CD4-positive, CD25-positive, alpha-beta regulatory T cell (primary cell): ENCODE data around the gene HADHB. TPM values are rescaled to one million over a fixed set of nuclear protein-coding genes. Genes with fewer than 3 reads are reported as not detected.

Experiments used
- ATAC-seq, 2 donors: fragments of 150-1000 bp; cut with Tn5 transposase; one replicate each; pipeline ENCODE4 v1.10.0; 2021; ENCODE audit warnings: low read depth in 2 of 2, moderate number of reproducible peaks in 2 of 2, moderate library complexity in 1 of 2
- DNase-seq, 3 donors: peaks; one replicate each; pipeline versions ENCODE4 v3.0.0 to v3.0.0-alpha.2; 2012 to 2022; ENCODE audit warnings: mixed read lengths in 1 of 3
- H3K27ac ChIP-seq: one replicate; pipeline ENCODE4 v1.7.0; 2013; ENCODE audit warnings: mild to moderate bottlenecking, low read length; ENCODE audit not compliant: insufficient read depth, poor library complexity, severe bottlenecking
- H3K27me3 ChIP-seq: one replicate; pipeline ENCODE4 v1.7.0; 2013; ENCODE audit warnings: low read length; ENCODE audit not compliant: control insufficient read depth, insufficient read depth
- H3K36me3 ChIP-seq: one replicate; pipeline ENCODE4 v1.7.0; 2013; ENCODE audit warnings: mild to moderate bottlenecking, low read length, moderate library complexity; ENCODE audit not compliant: control insufficient read depth, insufficient read depth
- H3K4me1 ChIP-seq: 2 replicates; pipeline ENCODE4 v1.7.0; 2013; ENCODE audit warnings: mild to moderate bottlenecking, low read length; ENCODE audit not compliant: insufficient read depth, control insufficient read depth, poor library complexity, severe bottlenecking
- H3K4me3 ChIP-seq: one replicate; pipeline ENCODE4 v1.7.0; 2013; ENCODE audit warnings: low read depth, mild to moderate bottlenecking, low read length, moderate library complexity
- H3K9me3 ChIP-seq, 2 experiments: 1 replicate in 1 of 2; 2 replicates in 1 of 2; pipeline ENCODE4 v1.7.0; 2013; ENCODE audit warnings: low read length in 2 of 2, mild to moderate bottlenecking in 1 of 2, moderate library complexity in 1 of 2; ENCODE audit not compliant: control insufficient read depth in 2 of 2
- H3K27ac Mint-ChIP-seq, 3 donors: one replicate each; pipeline ENCODE4 v1.8.0; 2020 to 2022; ENCODE audit warnings: mild to moderate bottlenecking in 3 of 3, mixed read lengths in 3 of 3, moderate library complexity in 2 of 3
- H3K27me3 Mint-ChIP-seq: one replicate; pipeline ENCODE4 v1.8.0; 2022; ENCODE audit warnings: mild to moderate bottlenecking, mixed read lengths
- H3K36me3 Mint-ChIP-seq: one replicate; pipeline ENCODE4 v1.8.0; 2020; ENCODE audit warnings: mixed read lengths
- H3K4me1 Mint-ChIP-seq, 4 donors: one replicate each; pipeline ENCODE4 v1.8.0; 2020 to 2022; ENCODE audit warnings: mixed read lengths in 4 of 4, mild to moderate bottlenecking in 1 of 4
- H3K4me3 Mint-ChIP-seq, 4 donors: one replicate each; pipeline ENCODE4 v1.8.0; 2020 to 2022; ENCODE audit warnings: mild to moderate bottlenecking in 4 of 4, mixed read lengths in 4 of 4, moderate library complexity in 3 of 4
- H3K9me3 Mint-ChIP-seq, 7 donors: one replicate each; pipeline ENCODE4 v1.8.0; 2020 to 2022; ENCODE audit warnings: mixed read lengths in 7 of 7, mild to moderate bottlenecking in 3 of 7, moderate library complexity in 2 of 7
- polyA plus RNA-seq, 4 donors: library from polyadenylated mRNA; unstranded; fragments of 300-500 nt; fragmentation: Illumina TruSeq; gene quantifications; one replicate each; pipeline ENCODE4 v1.2.3, GENCODE V29; 2021
- total RNA-seq: library from RNA; stranded (reverse); gene quantifications from one replicate; pipeline ENCODE4 v1.2.3, GENCODE V29; 2022

The HADHB gene
- total and polyA plus RNA-seq, 5 donors from 2014 or later: 58.9 to 139 (median 121) TPM

DNA sequence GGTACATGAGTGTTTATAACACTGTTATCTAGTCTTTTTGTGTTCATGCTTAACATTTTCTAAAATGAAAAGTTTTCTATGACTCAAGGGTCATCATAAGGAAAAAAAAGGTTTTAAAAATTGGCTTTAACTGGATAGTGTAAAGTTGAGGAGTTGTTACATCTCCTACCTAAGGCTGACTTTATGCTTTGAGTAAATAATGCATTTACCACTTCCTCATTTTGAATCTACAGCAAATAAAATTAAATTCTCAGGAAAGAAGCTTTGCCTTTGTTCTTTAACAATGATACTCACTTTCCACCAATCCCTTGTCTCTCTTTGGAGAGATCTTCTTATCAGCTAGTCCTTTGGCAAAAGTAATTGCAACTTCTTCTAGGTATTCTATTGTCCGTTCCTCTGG, 30.0 kb upstream of the HADHB start:
- Mint-ChIP-seq H3K4me3 (no peak overlapping the region), H3K4me1 (peaks cover 0 to 15% (median 6%) of the 10 kb centered on the region in 4 donors), H3K27me3 (no peaks in the 10 kb centered on the region), H3K36me3 (peaks cover 61% of the 10 kb centered on the region), H3K27ac (peak overlapping the region in 1 of 3 donors; percentile 20), H3K9me3 (peaks cover 0 to 1% (median 0%) of the 10 kb centered on the region in 7 donors)
- Histone ChIP-seq H3K4me1 (no peaks in the 10 kb centered on the region), H3K9me3 (no peaks in the 10 kb centered on the region), H3K27ac (no peak overlapping the region), H3K4me3 (no peak overlapping the region), H3K27me3 (no peaks in the 10 kb centered on the region), H3K36me3 (peaks cover 80% of the 10 kb centered on the region)
- DNase-seq: no peak
- ATAC-seq: no peak

- H3K27ac Mint-ChIP-seq: no peak overlapping the region
- Histone ChIP-seq H3K4me1 (no peaks in the 10 kb centered on the region), H3K4me3 (no peak overlapping the region), H3K36me3 (peaks cover 79% of the 10 kb centered on the region), H3K9me3 (no peaks in the 10 kb centered on the region), H3K27ac (no peak overlapping the region), H3K27me3 (no peaks in the 10 kb centered on the region)
- peaks cover 0 to 15% (median 6%) of the 10 kb centered on the region in 4 donors for H3K4me1 Mint-ChIP-seq
- H3K36me3 Mint-ChIP-seq: peaks cover 56% of the 10 kb centered on the region
- H3K27me3 Mint-ChIP-seq: no peaks in the 10 kb centered on the region
- H3K9me3 Mint-ChIP-seq: peaks cover 0 to 1% (median 0%) of the 10 kb centered on the region in 7 donors
- no peak overlapping the region for H3K4me3 Mint-ChIP-seq
- ATAC-seq (no peak), DNase-seq (no peak)
Observed at GRCh38 chr2:26215833-26216232, 28.9 kb upstream of the HADHB start.

- DNase-seq (no peak), ATAC-seq (no peak)
- Mint-ChIP-seq H3K4me3 (no peak overlapping the region), H3K36me3 (peaks cover 50% of the 10 kb centered on the region), H3K27ac (no peak overlapping the region), H3K27me3 (no peaks in the 10 kb centered on the region), H3K9me3 (peaks cover 0 to 1% (median 0%) of the 10 kb centered on the region in 7 donors), H3K4me1 (peaks cover 0 to 15% (median 6%) of the 10 kb centered on the region in 4 donors)
- Histone ChIP-seq H3K27me3 (no peaks in the 10 kb centered on the region), H3K9me3 (no peaks in the 10 kb centered on the region), H3K36me3 (peaks cover 79% of the 10 kb centered on the region), H3K27ac (no peak overlapping the region), H3K4me3 (no peak overlapping the region), H3K4me1 (no peaks in the 10 kb centered on the region)
Observed at GRCh38 chr2:26216587-26216986, 28.2 kb upstream of the HADHB start.

- ATAC-seq: no peak
- H3K27me3 Mint-ChIP-seq: no peaks in the 10 kb centered on the region
- H3K4me1 ChIP-seq: no peaks in the 10 kb centered on the region
- H3K4me3 ChIP-seq: no peak overlapping the region
- H3K4me1 Mint-ChIP-seq: peaks cover 0 to 15% (median 6%) of the 10 kb centered on the region in 4 donors
- H3K4me3 Mint-ChIP-seq: no peak overlapping the region
- DNase-seq: no peak
- no peak overlapping the region for H3K27ac ChIP-seq
- H3K36me3 Mint-ChIP-seq: peaks cover 45% of the 10 kb centered on the region
- peaks cover 77% of the 10 kb centered on the region for H3K36me3 ChIP-seq
- H3K9me3 ChIP-seq: no peaks in the 10 kb centered on the region
- no peak overlapping the region for H3K27ac Mint-ChIP-seq
- H3K9me3 Mint-ChIP-seq: peaks cover 0 to 1% (median 0%) of the 10 kb centered on the region in 7 donors
- no peaks in the 10 kb centered on the region for H3K27me3 ChIP-seq
Observed at GRCh38 chr2:26217720-26218119, 27.0 kb upstream of the HADHB start.

DNA sequence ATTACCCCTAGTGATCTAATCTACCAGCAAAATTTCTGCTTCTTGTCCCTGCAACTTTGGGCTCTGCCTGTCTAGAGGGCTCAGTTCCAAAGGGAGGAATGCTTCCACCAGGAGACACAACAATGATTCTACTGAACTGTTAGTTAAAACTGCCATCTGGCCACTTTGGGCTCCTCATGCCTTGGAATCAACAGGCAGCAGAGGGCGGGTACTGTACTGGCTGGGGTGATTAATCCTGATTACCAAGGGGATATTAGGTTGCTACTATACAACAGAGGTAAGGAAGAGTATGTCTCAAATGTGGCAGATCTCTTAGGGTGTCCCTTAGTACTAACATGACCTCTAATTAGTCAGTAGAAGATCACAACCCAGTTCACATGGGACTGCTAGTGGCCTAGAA, 21.7 kb upstream of the HADHB start:
- ATAC-seq (no peak), DNase-seq (no peak)
- H3K9me3 ChIP-seq: no peaks in the 10 kb centered on the region
- Mint-ChIP-seq H3K27me3 (no peaks in the 10 kb centered on the region), H3K4me3 (no peak overlapping the region), H3K27ac (peak overlapping the region in 1 of 3 donors; percentile 78), H3K36me3 (peaks cover 44% of the 10 kb centered on the region), H3K9me3 (peaks cover 0 to 2% (median 0%) of the 10 kb centered on the region in 7 donors), H3K4me1 (peaks cover 0 to 10% (median 6%) of the 10 kb centered on the region in 4 donors)
- no peaks in the 10 kb centered on the region for H3K4me1 ChIP-seq
- H3K27ac ChIP-seq: no peak overlapping the region
- no peaks in the 10 kb centered on the region for H3K27me3 ChIP-seq
- H3K36me3 ChIP-seq: peaks cover 51% of the 10 kb centered on the region
- no peak overlapping the region for H3K4me3 ChIP-seq

DNA sequence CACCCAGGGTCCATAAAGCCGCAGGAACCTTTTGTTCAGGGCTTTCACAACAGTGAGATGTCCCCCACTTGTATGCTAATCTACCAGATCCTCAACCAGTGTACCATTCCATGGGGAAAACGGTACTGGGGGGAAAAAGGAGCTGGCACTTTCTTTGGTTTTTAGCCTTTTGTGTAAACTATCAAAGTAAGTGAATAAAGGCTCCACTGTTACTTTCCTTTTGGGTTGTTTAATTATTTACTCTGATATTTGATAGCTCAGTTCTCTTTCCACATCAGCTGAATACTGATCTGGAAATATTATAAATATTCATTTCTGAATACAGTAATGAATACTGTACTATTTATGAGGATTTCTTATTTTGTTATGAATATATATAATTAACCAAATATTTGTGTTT, 20.6 kb upstream of the HADHB start:
- no peak overlapping the region for H3K27ac Mint-ChIP-seq
- no peaks in the 10 kb centered on the region for H3K27me3 Mint-ChIP-seq
- DNase-seq (no peak), ATAC-seq (no peak)
- no peak overlapping the region for H3K4me3 Mint-ChIP-seq
- Histone ChIP-seq H3K4me1 (no peaks in the 10 kb centered on the region), H3K9me3 (no peaks in the 10 kb centered on the region), H3K36me3 (peaks cover 58% of the 10 kb centered on the region), H3K27ac (no peak overlapping the region), H3K4me3 (no peak overlapping the region), H3K27me3 (no peaks in the 10 kb centered on the region)
- peaks cover 47% of the 10 kb centered on the region for H3K36me3 Mint-ChIP-seq
- peaks cover 0 to 2% (median 0%) of the 10 kb centered on the region in 7 donors for H3K9me3 Mint-ChIP-seq
- H3K4me1 Mint-ChIP-seq: peaks cover 0 to 8% (median 5%) of the 10 kb centered on the region in 4 donors

GRCh38 chr2:26229595-26229994, 15.1 kb upstream of the HADHB start:
- ATAC-seq (no peak), DNase-seq (no peak)
- no peaks in the 10 kb centered on the region for H3K4me1 ChIP-seq
- H3K36me3 ChIP-seq: peaks cover 79% of the 10 kb centered on the region
- Mint-ChIP-seq H3K4me1 (peaks cover 0 to 6% (median 3%) of the 10 kb centered on the region in 4 donors), H3K27me3 (no peaks in the 10 kb centered on the region), H3K27ac (no peak overlapping the region), H3K9me3 (no peaks in the 10 kb centered on the region), H3K36me3 (peaks cover 53% of the 10 kb centered on the region), H3K4me3 (no peak overlapping the region)
- H3K9me3 ChIP-seq: no peaks in the 10 kb centered on the region
- H3K4me3 ChIP-seq: no peak overlapping the region
- H3K27ac ChIP-seq: no peak overlapping the region
- H3K27me3 ChIP-seq: no peaks in the 10 kb centered on the region

DNA sequence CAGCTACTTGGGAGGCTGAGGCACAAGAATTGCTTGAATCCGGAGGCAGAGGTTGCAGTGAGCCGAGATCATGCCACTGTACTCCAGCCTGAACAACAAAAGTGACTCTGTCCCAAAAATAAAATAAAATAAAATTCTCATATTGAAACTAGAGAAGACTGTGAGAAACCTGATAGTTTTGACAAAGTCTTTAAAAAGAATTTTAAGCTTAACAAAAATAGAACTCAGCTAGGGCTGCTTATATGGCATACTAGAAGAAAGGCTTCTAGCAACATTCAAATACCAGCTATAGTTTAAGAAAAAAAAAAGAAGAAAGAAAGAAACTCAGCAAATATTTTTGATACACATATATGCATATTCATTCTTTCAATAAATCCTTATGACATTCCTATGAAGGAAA, 13.9 kb upstream of the HADHB start:
- Mint-ChIP-seq H3K27me3 (no peaks in the 10 kb centered on the region), H3K4me1 (peaks cover 0 to 6% (median 1%) of the 10 kb centered on the region in 4 donors), H3K9me3 (no peaks in the 10 kb centered on the region), H3K27ac (no peak overlapping the region), H3K4me3 (no peak overlapping the region), H3K36me3 (peaks cover 54% of the 10 kb centered on the region)
- Histone ChIP-seq H3K27me3 (no peaks in the 10 kb centered on the region), H3K4me3 (no peak overlapping the region), H3K4me1 (no peaks in the 10 kb centered on the region), H3K27ac (no peak overlapping the region), H3K36me3 (peaks cover 87% of the 10 kb centered on the region), H3K9me3 (no peaks in the 10 kb centered on the region)
- ATAC-seq: no peak
- DNase-seq: no peak
